Measurements from ENCODE around the gene ZNF32. TPM values are rescaled to one million over a fixed set of nuclear protein-coding genes. Genes with fewer than 3 reads are reported as not detected.

The ZNF32 gene
- total and polyA plus RNA-seq, 2 of the 8 experiments (the other 6 are each of a cell fraction or from before 2014, with no cell fraction given): 17.2 to 22.5 TPM

- Histone ChIP-seq H3K18ac (ENCODE audit: extremely low read depth, low read length) (0 out of 2 replicates have a peak overlapping the region, but pooled peaks have one; percentile 75), H3K4me3 (ENCODE audit: extremely low read depth in 1 of 4, insufficient read depth in 2 of 4, low read depth in 3 of 4, low read length in 4 of 4) (peak overlapping the region; percentile 47 to 69 (median 53); a peak in 7 of 8 replicates), H4K20me1 (replicated peaks in 1 of 2; ENCODE audit: control insufficient read depth in 1 of 2, insufficient read depth in 2 of 2, low read length in 2 of 2) (no peaks in the 10 kb centered on the region), H3K4me2 (ENCODE audit: insufficient read depth in 1 of 2, low read depth in 2 of 2, low read length in 2 of 2) (peak overlapping the region; percentile 64 to 76), H4K8ac (ENCODE audit: extremely low read depth, insufficient read depth, low read length) (no peak overlapping the region), H4K5ac (ENCODE audit: insufficient read length, low read depth, low read length) (no peak overlapping the region), H4K91ac (replicated peaks; ENCODE audit: insufficient read length, low read length) (no peak overlapping the region), H2AK5ac (ENCODE audit: low read depth, low read length) (no peak overlapping the region), H3K4me1 (replicated peaks in 1 of 4; ENCODE audit: control insufficient read depth in 3 of 4, insufficient read depth in 4 of 4, low read length in 3 of 4) (peaks cover 0 to 2% (median 0%) of the 10 kb centered on the region in 4 experiments; a peak in 1 of 7 replicates), H3K27me3 (replicated peaks in 1 of 4; ENCODE audit: control insufficient read depth in 3 of 4, extremely low read depth in 1 of 4, insufficient read depth in 3 of 4, low read length in 3 of 4) (peaks cover 0 to 5% (median 2%) of the 10 kb centered on the region in 4 experiments; a peak in 2 of 7 replicates), H3K9me3 (ENCODE audit: insufficient read depth in 2 of 2, low read depth in 1 of 2, low read length in 1 of 2) (peaks cover 2 to 5% of the 10 kb centered on the region in 2 experiments; a peak in 2 of 4 replicates), H2AFZ (ENCODE audit: low read length) (peak overlapping the region; percentile 18; the same call in 1 of the 2 replicates), H3K23me2 (ENCODE audit: low read depth, low read length) (no peaks in the 10 kb centered on the region; the same call in 1 of the 2 replicates), H3K36me3 (ENCODE audit: control insufficient read depth in 2 of 4, insufficient read depth in 4 of 4, low read length in 3 of 4) (peaks cover 0 to 3% (median 1%) of the 10 kb centered on the region in 4 experiments; a peak in 4 of 8 replicates), H2BK15ac (ENCODE audit: low read length) (no peak overlapping the region), H3K4ac (replicated peaks; ENCODE audit: insufficient read length, low read depth, low read length) (no peak overlapping the region), H3K23ac (ENCODE audit: insufficient read length) (no peak overlapping the region), H2BK120ac (replicated peaks; ENCODE audit: low read depth, low read length) (no peak overlapping the region), H2BK5ac (ENCODE audit: low read depth, low read length) (no peak overlapping the region), H3K79me1 (ENCODE audit: low read depth, low read length) (no peaks in the 10 kb centered on the region), H3K9ac (replicated peaks in 1 of 4; ENCODE audit: extremely low read depth in 1 of 4, low read depth in 3 of 4, low read length in 3 of 4) (0 out of 7 replicates have a peak overlapping the region, but pooled peaks of 1 of the 4 experiments have one; percentile 29), H3K27ac (ENCODE audit: low read depth, low read length) (no peak overlapping the region), H3K56ac (replicated peaks; ENCODE audit: insufficient read length, low read depth, low read length) (no peak overlapping the region), H3K14ac (ENCODE audit: insufficient read length) (no peak overlapping the region), H2BK20ac (ENCODE audit: low read length) (no peak overlapping the region), H2BK12ac (ENCODE audit: low read depth, low read length) (no peak overlapping the region), H3K79me2 (ENCODE audit: control insufficient read depth in 1 of 2, insufficient read depth in 2 of 2, low read length in 2 of 2) (no peaks in the 10 kb centered on the region)
- POLR2A ChIA-PET (ENCODE audit: partially characterized antibody): interaction anchor here (0.9 to 1.0 kb wide), 2 partner anchors 16 to 40 kb away, joined by 3 to 4 read pairs; no protein-coding TSS in a partner anchor
- WGBS, 2 experiments (ENCODE audit: extremely low coverage in 1 of 2, insufficient coverage in 1 of 2, insufficient read length in 1 of 2, insufficient replicate concordance in 2 of 2, low coverage in 1 of 2, low lambda C conversion rate in 2 of 2, missing lambda C conversion rate in 1 of 2): 90% methylated on average over 10 of the region's 10 CpGs; no CpG with 5 or more reads in 1 of the 2 experiments
- CTCF ChIA-PET (ENCODE audit: partially characterized antibody): no interaction called here
- TF ChIP-seq CREB1 (IDR thresholded peaks at IDR 0.05) (no peak), SIN3A (conservative IDR thresholded peaks at IDR 0.05 in 1 of 2, IDR thresholded peaks at IDR 0.05 in 1 of 2; ENCODE audit: low read depth in 1 of 2, low read length in 2 of 2) (no peak), USF2 (IDR thresholded peaks at IDR 0.05; ENCODE audit: low read length) (no peak), TAF7 (optimal IDR thresholded peaks at IDR 0.05; ENCODE audit: borderline replicate concordance, low read depth, low read length) (no peak)
- no peak for DNase-seq (ENCODE audit: low read depth in 1 of 2, low spot score in 2 of 2)
- no peak for FAIRE-seq
These were observed 41.5 kb downstream of the ZNF32 start for GRCh38 chr10:43607199-43607573.
